Brain microvascular endothelial cell (primary cell): ENCODE measurements around the gene PRKN.
"Not testable (repeated sequence)": the region's sequence is repeated elsewhere in the genome, so short reads cannot be mapped to it uniquely, and the experiment has no call there.

Experiments used
- DNase-seq: peaks from one replicate; pipeline ENCODE4 v3.0.0-alpha.2; 2020
- H3K27ac ChIP-seq: fragments of 250-450 bp; sonication (Bioruptor Pico); 2 replicates; pipeline ENCODE4 v1.5.1; 2020; ENCODE audit warnings: mild to moderate bottlenecking, moderate library complexity
- H3K27me3 ChIP-seq: fragments of 250-450 bp; sonication (Bioruptor Pico); replicated peaks from 2 replicates; pipeline ENCODE4 v1.5.1; 2020; ENCODE audit warnings: mild to moderate bottlenecking
- H3K36me3 ChIP-seq: fragments of 250-450 bp; sonication (Bioruptor Pico); replicated peaks from 2 replicates; pipeline ENCODE4 v1.5.1; 2020; ENCODE audit warnings: mild to moderate bottlenecking
- H3K4me3 ChIP-seq: 2 replicates; pipeline ENCODE4 v1.5.1; 2011; ENCODE audit warnings: low read depth, mild to moderate bottlenecking, control low read depth, low read length, moderate library complexity
- CTCF ChIP-seq: IDR thresholded peaks from 2 replicates; pipeline ENCODE4 v1.5.1; 2011; ENCODE audit warnings: low read depth, mild to moderate bottlenecking, moderate library complexity, low read length, control low read depth, inconsistent platforms; ENCODE audit errors: missing control alignments
- in situ Hi-C: cut with HindIII; loops from 2 replicates; pipeline ENCODE4 v1.10.0; 2017; ENCODE audit warnings: low sequenced_read_pairs, low pct_ligation_motif_present

PRKN gene

GRCh38 chr6:161508341-161508740 lies 1219.2 kb downstream of the PRKN start:
- Histone ChIP-seq H3K27me3 (no peaks in the 10 kb centered on the region), H3K27ac (no peak overlapping the region), H3K36me3 (no peaks in the 10 kb centered on the region), H3K4me3 (no peak overlapping the region)
- no peak for TF ChIP-seq CTCF
- DNase-seq = no peak
- in situ Hi-C loops = no loop called here

DNA sequence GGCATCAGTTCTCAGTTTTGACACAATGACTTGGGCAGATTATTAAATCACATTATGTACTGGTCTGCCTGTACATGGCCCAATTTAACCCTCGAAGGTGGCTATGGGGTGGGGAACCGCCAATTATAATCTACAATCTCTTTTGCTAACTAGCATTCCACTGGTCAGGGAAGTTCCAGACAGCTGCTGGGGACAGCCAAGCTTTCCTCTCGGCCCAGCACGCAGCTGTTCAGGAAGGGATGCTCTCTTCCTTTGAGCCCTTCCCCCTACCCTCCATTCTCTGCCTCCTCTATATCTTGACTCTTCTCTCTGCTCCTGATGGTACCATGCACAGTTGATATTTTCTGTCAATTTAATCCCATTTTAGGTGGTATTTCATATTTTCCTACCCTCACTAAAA lies 1220.2 kb downstream of the PRKN start:
- no peak for DNase-seq
- H3K27me3 ChIP-seq = no peaks in the 10 kb centered on the region
- H3K27ac ChIP-seq = no peak overlapping the region
- H3K4me3 ChIP-seq = no peak overlapping the region
- in situ Hi-C loops = no loop called here
- H3K36me3 ChIP-seq = no peaks in the 10 kb centered on the region
- TF ChIP-seq CTCF = no peak

DNA sequence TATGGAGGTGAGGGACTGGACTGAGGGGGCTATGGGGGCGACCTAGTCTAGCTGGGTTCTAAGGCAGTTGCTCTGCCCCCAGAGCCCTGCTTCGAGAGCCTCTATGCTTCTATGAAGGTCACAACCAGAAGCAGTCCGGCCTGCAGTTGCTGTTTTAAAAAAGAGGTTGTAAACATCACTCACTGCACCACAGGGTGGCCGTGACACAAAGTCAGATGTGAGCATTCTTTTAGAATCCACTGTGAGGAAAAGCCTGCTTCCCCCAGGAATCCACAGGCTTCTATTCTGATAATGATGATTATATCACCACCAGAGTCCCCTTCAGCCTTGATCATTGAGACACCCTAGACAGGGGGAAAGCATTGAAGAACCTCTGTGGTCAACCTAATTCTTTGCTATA lies 1224.0 kb downstream of the PRKN start:
- TF ChIP-seq CTCF = no peak
- no peak overlapping the region for H3K27ac ChIP-seq
- H3K36me3 ChIP-seq = no peaks in the 10 kb centered on the region
- H3K27me3 ChIP-seq = no peaks in the 10 kb centered on the region
- no peak for DNase-seq
- in situ Hi-C loops = no loop called here
- no peak overlapping the region for H3K4me3 ChIP-seq

- no peak overlapping the region for H3K4me3 ChIP-seq
- no peaks in the 10 kb centered on the region for H3K27me3 ChIP-seq
- DNase-seq = no peak
- H3K27ac ChIP-seq = no peak overlapping the region
- TF ChIP-seq CTCF = no peak
- H3K36me3 ChIP-seq = no peaks in the 10 kb centered on the region
- in situ Hi-C loops = no loop called here
These were observed 1228.7 kb downstream of the PRKN start for GRCh38 chr6:161498881-161499280.

GRCh38 chr6:161498359-161498758 lies 1229.2 kb downstream of the PRKN start:
- in situ Hi-C loops = no loop called here
- TF ChIP-seq CTCF = peak; percentile 53
- no peaks in the 10 kb centered on the region for H3K27me3 ChIP-seq
- H3K27ac ChIP-seq = no peak overlapping the region
- peak; percentile 13 for DNase-seq
- H3K36me3 ChIP-seq = no peaks in the 10 kb centered on the region
- H3K4me3 ChIP-seq = no peak overlapping the region

- Histone ChIP-seq H3K27me3 (no peaks in the 10 kb centered on the region), H3K36me3 (no peaks in the 10 kb centered on the region), H3K27ac (no peak overlapping the region), H3K4me3 (no peak overlapping the region)
- in situ Hi-C loops = no loop called here
- DNase-seq = no peak
- no peak for TF ChIP-seq CTCF
These were observed 1230.6 kb downstream of the PRKN start for GRCh38 chr6:161496941-161497340.

DNA sequence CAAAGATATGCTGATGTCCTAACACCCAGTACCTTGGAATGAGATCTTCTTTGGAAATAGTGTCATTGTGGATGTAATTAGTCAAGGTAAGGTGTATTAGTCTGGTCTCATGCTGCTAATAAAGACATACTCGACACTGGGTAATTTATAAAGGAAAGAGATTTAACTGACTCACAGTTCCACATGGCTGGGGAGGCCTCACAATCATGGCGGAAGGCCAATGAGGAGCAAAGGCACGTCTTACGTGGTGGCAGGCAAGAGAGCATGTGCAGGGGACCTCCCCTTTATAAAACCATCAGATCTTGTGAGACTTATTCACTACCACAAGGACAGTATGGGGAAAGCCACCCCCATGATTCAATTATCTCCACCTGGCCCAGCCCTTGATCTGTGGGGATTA lies 1231.3 kb downstream of the PRKN start:
- DNase-seq, H3K4me3 ChIP-seq, H3K36me3 ChIP-seq, H3K27me3 ChIP-seq, H3K27ac ChIP-seq, in situ Hi-C loops: not testable (repeated sequence)
